ENCODE measurements around the gene COL4A6.

COL4A6 gene

DNA sequence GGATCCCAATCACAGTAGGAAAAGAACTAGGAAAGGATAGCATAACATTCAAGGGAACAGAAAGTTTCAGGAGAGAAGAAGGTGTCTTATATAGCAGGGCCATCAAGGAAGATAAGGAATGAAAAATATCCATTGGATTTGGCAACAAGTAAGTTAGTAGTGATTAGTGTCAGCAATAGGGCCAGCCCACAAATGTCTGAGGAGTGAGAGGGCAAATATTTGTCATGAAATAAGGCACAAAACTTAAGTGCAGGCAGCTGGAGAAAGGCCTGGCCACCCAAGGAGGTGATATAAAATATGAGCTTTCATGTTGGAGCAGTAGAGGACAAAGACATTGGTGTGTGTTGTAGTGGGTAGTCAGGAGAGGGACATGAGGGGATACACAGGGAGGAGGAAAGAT lies 132.1 kb downstream of the COL4A6 start:
- Histone ChIP-seq H3K27me3 (ENCODE audit: insufficient read depth, insufficient read length) (no peaks in the 10 kb centered on the region), H3K4me3 (ENCODE audit: insufficient read length, low read depth) (no peak overlapping the region), H3K9ac (ENCODE audit: insufficient read length, low read depth) (no peak overlapping the region), H3K4me1 (ENCODE audit: insufficient read depth, insufficient read length) (no peaks in the 10 kb centered on the region), H3K36me3 (ENCODE audit: insufficient read depth, insufficient read length, low read length) (no peaks in the 10 kb centered on the region), H3K9me3 (ENCODE audit: insufficient read depth, low read length) (no peaks in the 10 kb centered on the region)
- TF ChIP-seq YY1 (IDR thresholded peaks at IDR 0.05; ENCODE audit: insufficient read depth, insufficient read length) (no peak), ZNF274 (IDR thresholded peaks at IDR 0.05; ENCODE audit: low read depth, low read length) (no peak), SUZ12 (IDR thresholded peaks at IDR 0.05; ENCODE audit: extremely low read depth, insufficient read depth, insufficient read length) (no peak)
- DNase-seq (ENCODE audit: low read depth, low spot score) = no peak

DNA sequence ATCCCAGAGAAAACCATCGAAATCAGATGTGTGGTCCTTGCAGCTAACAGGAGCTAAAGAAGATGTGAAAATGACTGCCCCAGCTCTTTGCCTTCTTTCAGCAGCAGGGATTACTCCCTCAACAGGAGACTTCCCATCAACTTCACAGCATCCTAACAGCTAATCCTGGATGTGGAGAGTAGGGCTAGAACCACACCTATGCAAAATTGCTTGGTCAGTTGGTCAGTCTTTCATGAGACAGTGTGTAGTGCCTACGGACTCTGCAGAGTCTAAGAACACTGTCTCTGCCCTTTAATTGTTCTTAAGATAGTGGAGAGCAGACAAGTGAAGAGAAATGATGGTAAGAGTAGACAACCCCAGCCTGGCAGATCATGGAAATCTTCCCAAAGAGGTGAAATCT lies 133.5 kb downstream of the COL4A6 start:
- H3K4me3 ChIP-seq (ENCODE audit: insufficient read length, low read depth) = no peak overlapping the region
- no peaks in the 10 kb centered on the region for H3K9me3 ChIP-seq (ENCODE audit: insufficient read depth, low read length)
- no peak for TF ChIP-seq YY1 (IDR thresholded peaks at IDR 0.05; ENCODE audit: insufficient read depth, insufficient read length)
- no peak for TF ChIP-seq ZNF274 (IDR thresholded peaks at IDR 0.05; ENCODE audit: low read depth, low read length)
- TF ChIP-seq SUZ12 (IDR thresholded peaks at IDR 0.05; ENCODE audit: extremely low read depth, insufficient read depth, insufficient read length) = no peak
- H3K9ac ChIP-seq (ENCODE audit: insufficient read length, low read depth) = no peak overlapping the region
- no peaks in the 10 kb centered on the region for H3K4me1 ChIP-seq (ENCODE audit: insufficient read depth, insufficient read length)
- DNase-seq (ENCODE audit: low read depth, low spot score) = no peak
- H3K27me3 ChIP-seq (ENCODE audit: insufficient read depth, insufficient read length) = no peaks in the 10 kb centered on the region
- H3K36me3 ChIP-seq (ENCODE audit: insufficient read depth, insufficient read length, low read length) = no peaks in the 10 kb centered on the region

DNA sequence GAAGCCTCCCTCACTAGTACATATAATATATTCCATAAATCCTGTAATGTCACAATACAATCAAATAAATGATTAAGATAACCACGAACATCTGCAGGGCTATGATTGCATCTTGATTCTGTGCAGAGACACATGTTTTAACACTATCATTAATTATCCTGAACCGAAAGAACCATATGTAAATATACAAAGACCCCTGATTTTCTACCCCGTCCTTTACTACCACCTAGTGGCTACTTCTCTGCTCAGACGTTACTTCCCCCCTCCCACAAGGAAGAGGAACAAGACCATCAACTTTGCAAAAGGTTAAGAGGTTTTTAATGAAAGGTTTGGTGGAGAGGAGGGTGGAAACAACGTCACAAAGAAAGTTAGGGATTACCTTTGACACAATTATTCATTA lies 134.0 kb downstream of the COL4A6 start:
- Histone ChIP-seq H3K9ac (ENCODE audit: insufficient read length, low read depth) (no peak overlapping the region), H3K27me3 (ENCODE audit: insufficient read depth, insufficient read length) (no peaks in the 10 kb centered on the region), H3K36me3 (ENCODE audit: insufficient read depth, insufficient read length, low read length) (no peaks in the 10 kb centered on the region), H3K4me1 (ENCODE audit: insufficient read depth, insufficient read length) (no peaks in the 10 kb centered on the region), H3K9me3 (ENCODE audit: insufficient read depth, low read length) (no peaks in the 10 kb centered on the region), H3K4me3 (ENCODE audit: insufficient read length, low read depth) (no peak overlapping the region)
- DNase-seq (ENCODE audit: low read depth, low spot score) = no peak
- TF ChIP-seq YY1 (IDR thresholded peaks at IDR 0.05; ENCODE audit: insufficient read depth, insufficient read length) (no peak), ZNF274 (IDR thresholded peaks at IDR 0.05; ENCODE audit: low read depth, low read length) (no peak), SUZ12 (IDR thresholded peaks at IDR 0.05; ENCODE audit: extremely low read depth, insufficient read depth, insufficient read length) (no peak)

DNA sequence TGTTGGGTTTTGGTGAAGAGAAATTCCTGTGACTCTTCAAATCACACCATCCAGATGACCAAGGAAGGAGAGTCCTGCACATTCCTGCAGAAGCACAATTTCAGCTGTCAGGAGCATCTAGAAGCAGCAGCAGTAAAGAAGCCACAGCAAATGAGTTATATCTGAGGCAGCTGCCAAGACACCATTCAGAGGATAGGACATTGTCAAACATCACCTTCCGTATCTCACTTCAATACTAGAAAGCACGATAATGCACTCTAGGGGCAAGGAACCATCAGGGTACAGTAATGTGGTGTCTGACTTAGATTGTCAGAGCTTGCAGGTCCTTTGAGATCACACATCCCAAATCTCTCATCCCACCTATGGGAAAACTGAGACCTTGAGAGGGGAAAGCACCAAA lies 134.5 kb downstream of the COL4A6 start:
- no peak for DNase-seq (ENCODE audit: low read depth, low spot score)
- H3K9me3 ChIP-seq (ENCODE audit: insufficient read depth, low read length) = no peaks in the 10 kb centered on the region
- no peaks in the 10 kb centered on the region for H3K27me3 ChIP-seq (ENCODE audit: insufficient read depth, insufficient read length)
- no peaks in the 10 kb centered on the region for H3K4me1 ChIP-seq (ENCODE audit: insufficient read depth, insufficient read length)
- no peaks in the 10 kb centered on the region for H3K36me3 ChIP-seq (ENCODE audit: insufficient read depth, insufficient read length, low read length)
- TF ChIP-seq YY1 (IDR thresholded peaks at IDR 0.05; ENCODE audit: insufficient read depth, insufficient read length) (no peak), SUZ12 (IDR thresholded peaks at IDR 0.05; ENCODE audit: extremely low read depth, insufficient read depth, insufficient read length) (no peak), ZNF274 (IDR thresholded peaks at IDR 0.05; ENCODE audit: low read depth, low read length) (no peak)
- H3K4me3 ChIP-seq (ENCODE audit: insufficient read length, low read depth) = no peak overlapping the region
- no peak overlapping the region for H3K9ac ChIP-seq (ENCODE audit: insufficient read length, low read depth)

GRCh38 chrX:108299704-108300103 lies 138.5 kb downstream of the COL4A6 start:
- H3K36me3 ChIP-seq (ENCODE audit: insufficient read depth, insufficient read length, low read length) = no peaks in the 10 kb centered on the region

GRCh38 chrX:108299101-108299591 lies 139.1 kb downstream of the COL4A6 start:
- no peak for DNase-seq (ENCODE audit: low read depth, low spot score)
- Histone ChIP-seq H3K9ac (ENCODE audit: insufficient read length, low read depth) (no peak overlapping the region), H3K9me3 (ENCODE audit: insufficient read depth, low read length) (no peaks in the 10 kb centered on the region), H3K27me3 (ENCODE audit: insufficient read depth, insufficient read length) (no peaks in the 10 kb centered on the region), H3K36me3 (ENCODE audit: insufficient read depth, insufficient read length, low read length) (no peaks in the 10 kb centered on the region), H3K4me1 (ENCODE audit: insufficient read depth, insufficient read length) (no peaks in the 10 kb centered on the region), H3K4me3 (ENCODE audit: insufficient read length, low read depth) (no peak overlapping the region)
- TF ChIP-seq YY1 (IDR thresholded peaks at IDR 0.05; ENCODE audit: insufficient read depth, insufficient read length) (no peak), SUZ12 (IDR thresholded peaks at IDR 0.05; ENCODE audit: extremely low read depth, insufficient read depth, insufficient read length) (no peak), ZNF274 (IDR thresholded peaks at IDR 0.05; ENCODE audit: low read depth, low read length) (no peak)

More at GRCh38 chrX:108299704-108300103, 138.5 kb downstream of the COL4A6 start:
- Histone ChIP-seq H3K4me1 (ENCODE audit: insufficient read depth, insufficient read length) (no peaks in the 10 kb centered on the region), H3K9ac (ENCODE audit: insufficient read length, low read depth) (no peak overlapping the region), H3K9me3 (ENCODE audit: insufficient read depth, low read length) (no peaks in the 10 kb centered on the region), H3K27me3 (ENCODE audit: insufficient read depth, insufficient read length) (no peaks in the 10 kb centered on the region), H3K4me3 (ENCODE audit: insufficient read length, low read depth) (no peak overlapping the region)
- TF ChIP-seq ZNF274 (IDR thresholded peaks at IDR 0.05; ENCODE audit: low read depth, low read length) (no peak), SUZ12 (IDR thresholded peaks at IDR 0.05; ENCODE audit: extremely low read depth, insufficient read depth, insufficient read length) (no peak), YY1 (IDR thresholded peaks at IDR 0.05; ENCODE audit: insufficient read depth, insufficient read length) (no peak)
- no peak for DNase-seq (ENCODE audit: low read depth, low spot score)

DNA sequence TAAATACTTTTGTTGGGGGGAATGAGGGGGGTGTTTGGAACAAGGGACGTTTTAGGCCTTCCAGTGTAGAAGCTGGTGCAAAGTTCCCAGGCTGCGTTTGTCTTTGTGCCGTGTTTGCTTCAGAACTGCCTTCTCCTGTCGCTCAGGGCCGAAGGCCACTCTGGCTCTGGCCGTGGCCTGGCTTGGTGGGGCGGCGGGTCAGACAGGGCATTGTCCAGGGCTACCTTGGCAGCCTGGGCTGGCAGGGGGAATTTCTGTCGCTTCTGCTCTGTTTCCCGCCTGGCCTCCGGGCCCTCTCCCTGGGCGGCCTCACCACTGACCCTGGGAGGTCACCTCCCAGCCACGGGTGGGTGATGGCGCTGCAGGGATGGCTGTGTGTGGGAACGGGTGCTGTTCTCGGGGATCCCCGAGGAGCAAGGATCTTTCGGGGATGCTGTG lies 140.0 kb downstream of the COL4A6 start:
- Histone ChIP-seq H3K9ac (ENCODE audit: insufficient read length, low read depth) (peak overlapping the region; percentile 12), H3K4me3 (ENCODE audit: insufficient read length, low read depth) (no peak overlapping the region), H3K36me3 (ENCODE audit: insufficient read depth, insufficient read length, low read length) (no peaks in the 10 kb centered on the region), H3K27me3 (ENCODE audit: insufficient read depth, insufficient read length) (no peaks in the 10 kb centered on the region), H3K9me3 (ENCODE audit: insufficient read depth, low read length) (no peaks in the 10 kb centered on the region), H3K4me1 (ENCODE audit: insufficient read depth, insufficient read length) (no peaks in the 10 kb centered on the region)
- DNase-seq (ENCODE audit: low read depth, low spot score) = no peak
- no peak for TF ChIP-seq YY1 (IDR thresholded peaks at IDR 0.05; ENCODE audit: insufficient read depth, insufficient read length)
- TF ChIP-seq SUZ12 (IDR thresholded peaks at IDR 0.05; ENCODE audit: extremely low read depth, insufficient read depth, insufficient read length) = no peak
- no peak for TF ChIP-seq ZNF274 (IDR thresholded peaks at IDR 0.05; ENCODE audit: low read depth, low read length)

Measured in NT2/D1 (cell line).